ENCODE measurements around the gene NAA80. TPM values are rescaled to one million over a fixed set of nuclear protein-coding genes. Genes with fewer than 3 reads are reported as not detected.

NAA80 gene
- total RNA-seq, 2 donors from 2014 or later: 9.7 to 12.8 TPM

DNA sequence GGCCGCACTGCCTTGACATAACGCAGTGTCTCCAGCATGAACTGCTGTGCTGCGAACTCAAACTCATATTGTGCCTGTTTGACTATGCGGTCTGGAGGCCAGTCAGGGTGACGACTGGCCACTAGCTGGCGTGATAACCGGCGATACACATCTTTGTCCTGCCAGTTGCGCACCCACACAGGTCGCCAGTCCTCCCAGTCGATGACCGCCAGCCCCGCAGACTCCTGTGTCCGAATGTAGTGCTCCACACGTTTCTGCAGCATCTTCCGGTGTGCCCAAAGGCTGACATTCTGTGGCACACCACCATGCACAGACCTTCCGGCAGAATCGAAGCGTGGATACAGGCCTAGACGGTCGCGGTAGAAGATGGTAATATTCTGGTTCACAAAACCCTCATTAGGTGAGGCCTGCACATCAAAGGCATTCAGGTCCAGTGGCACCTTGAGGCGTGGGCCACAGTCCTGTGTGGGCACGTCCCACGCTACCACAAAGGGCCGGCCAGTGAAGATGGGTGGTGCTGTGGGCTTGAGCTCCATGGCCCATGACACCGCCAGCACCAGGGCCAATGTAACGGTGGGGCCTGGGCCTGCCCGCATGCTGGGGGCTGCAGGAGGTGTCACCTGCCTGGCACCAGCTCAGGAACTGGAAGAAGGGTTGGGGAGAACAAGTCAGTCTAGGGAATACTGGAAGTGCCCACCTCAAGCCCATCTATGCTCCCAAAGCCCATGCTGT lies 20.9 kb upstream of the NAA80 start:
- Histone ChIP-seq H3K4me1 (ENCODE audit: control insufficient read depth, insufficient read depth, low read length) (peaks cover 23% of the 10 kb centered on the region), H3K4me3 (ENCODE audit: low read length) (peak overlapping the region; percentile 100), H3K9me3 (ENCODE audit: control insufficient read depth, low read length) (no peaks in the 10 kb centered on the region), H3K36me3 (ENCODE audit: control insufficient read depth, insufficient read depth, low read length) (peaks cover 44% of the 10 kb centered on the region), H3K27me3 (ENCODE audit: control insufficient read depth, insufficient read depth, low read length, poor library complexity, severe bottlenecking) (no peaks in the 10 kb centered on the region), H3K27ac (ENCODE audit: low read depth, low read length) (no peak overlapping the region), H3K9ac (ENCODE audit: extremely low read depth, low read length, poor library complexity, severe bottlenecking) (peak overlapping the region; percentile 97)
- DNase-seq: peak; percentile 45
- Mint-ChIP-seq H3K9me3 (no peaks in the 10 kb centered on the region), H3K36me3 (ENCODE audit: low read depth) (peaks cover 44% of the 10 kb centered on the region), H3K27ac (no peak overlapping the region), H3K4me3 (peak overlapping the region; percentile 87), H3K27me3 (ENCODE audit: insufficient read depth) (no peaks in the 10 kb centered on the region), H3K4me1 (peaks cover 35% of the 10 kb centered on the region)
- WGBS, 2 experiments (ENCODE audit: insufficient coverage in 1 of 2, insufficient read length in 1 of 2): 90 to 94% methylated on average over 28 to 29 of the region's 29 CpGs
- TF ChIP-seq, protein P1, sequence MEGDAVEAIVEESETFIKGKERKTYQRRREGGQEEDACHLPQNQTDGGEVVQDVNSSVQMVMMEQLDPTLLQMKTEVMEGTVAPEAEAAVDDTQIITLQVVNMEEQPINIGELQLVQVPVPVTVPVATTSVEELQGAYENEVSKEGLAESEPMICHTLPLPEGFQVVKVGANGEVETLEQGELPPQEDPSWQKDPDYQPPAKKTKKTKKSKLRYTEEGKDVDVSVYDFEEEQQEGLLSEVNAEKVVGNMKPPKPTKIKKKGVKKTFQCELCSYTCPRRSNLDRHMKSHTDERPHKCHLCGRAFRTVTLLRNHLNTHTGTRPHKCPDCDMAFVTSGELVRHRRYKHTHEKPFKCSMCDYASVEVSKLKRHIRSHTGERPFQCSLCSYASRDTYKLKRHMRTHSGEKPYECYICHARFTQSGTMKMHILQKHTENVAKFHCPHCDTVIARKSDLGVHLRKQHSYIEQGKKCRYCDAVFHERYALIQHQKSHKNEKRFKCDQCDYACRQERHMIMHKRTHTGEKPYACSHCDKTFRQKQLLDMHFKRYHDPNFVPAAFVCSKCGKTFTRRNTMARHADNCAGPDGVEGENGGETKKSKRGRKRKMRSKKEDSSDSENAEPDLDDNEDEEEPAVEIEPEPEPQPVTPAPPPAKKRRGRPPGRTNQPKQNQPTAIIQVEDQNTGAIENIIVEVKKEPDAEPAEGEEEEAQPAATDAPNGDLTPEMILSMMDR (conservative IDR thresholded peaks at IDR 0.05): no peak

DNA sequence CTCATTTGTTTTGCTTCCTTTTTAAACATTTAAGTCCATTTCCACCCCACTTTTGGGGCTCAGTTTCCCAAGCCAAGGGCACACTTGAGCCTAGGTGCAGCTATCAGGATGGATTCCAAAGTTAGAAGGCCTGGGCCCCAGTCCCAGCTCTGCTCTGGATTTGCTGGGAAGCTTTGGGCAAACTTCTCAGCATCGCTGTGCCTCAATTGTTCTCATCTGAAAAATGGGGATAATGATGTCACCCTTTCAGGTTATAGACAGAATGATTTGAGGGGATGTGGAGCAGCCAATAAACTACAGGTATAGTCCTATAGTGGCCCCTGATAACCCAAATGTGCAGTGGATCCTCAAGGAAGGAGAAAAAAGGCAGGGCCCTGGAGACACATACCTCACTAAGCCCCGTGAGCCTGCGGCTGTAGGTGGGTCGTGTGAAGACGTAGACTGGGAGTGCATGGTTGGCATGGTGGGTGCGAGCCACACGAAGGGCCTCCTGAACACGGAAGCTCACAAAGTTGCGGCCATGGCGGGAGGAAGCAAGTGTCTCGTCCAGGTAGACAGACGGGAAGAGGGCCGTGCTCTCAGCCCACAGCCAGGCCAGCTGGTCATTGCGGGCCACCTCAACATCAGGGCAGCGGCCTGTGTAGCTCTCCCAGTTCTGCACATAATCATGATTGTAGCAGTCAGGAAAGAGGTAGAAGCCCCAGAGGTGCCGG lies 20.1 kb upstream of the NAA80 start:
- no peaks in the 10 kb centered on the region for H3K27me3 Mint-ChIP-seq (ENCODE audit: insufficient read depth)
- H3K36me3 ChIP-seq (ENCODE audit: control insufficient read depth, insufficient read depth, low read length): peaks cover 40% of the 10 kb centered on the region
- H3K27ac ChIP-seq (ENCODE audit: low read depth, low read length): no peak overlapping the region
- no peaks in the 10 kb centered on the region for H3K27me3 ChIP-seq (ENCODE audit: control insufficient read depth, insufficient read depth, low read length, poor library complexity, severe bottlenecking)
- TF ChIP-seq, protein P1 (conservative IDR thresholded peaks at IDR 0.05): no peak
- peaks cover 49% of the 10 kb centered on the region for H3K36me3 Mint-ChIP-seq (ENCODE audit: low read depth)
- H3K9me3 Mint-ChIP-seq: no peaks in the 10 kb centered on the region
- H3K4me1 Mint-ChIP-seq: peaks cover 31% of the 10 kb centered on the region
- H3K4me3 Mint-ChIP-seq: peak overlapping the region; percentile 87
- peaks cover 21% of the 10 kb centered on the region for H3K4me1 ChIP-seq (ENCODE audit: control insufficient read depth, insufficient read depth, low read length)
- peak overlapping the region; percentile 56 for H3K4me3 ChIP-seq (ENCODE audit: low read length)
- H3K9me3 ChIP-seq (ENCODE audit: control insufficient read depth, low read length): no peaks in the 10 kb centered on the region
- H3K9ac ChIP-seq (ENCODE audit: extremely low read depth, low read length, poor library complexity, severe bottlenecking): no peak overlapping the region
- WGBS, 2 experiments (ENCODE audit: insufficient coverage in 1 of 2, insufficient read length in 1 of 2): 96 to 99% methylated on average over 13 to 16 of the region's 16 CpGs
- DNase-seq: no peak
- H3K27ac Mint-ChIP-seq: no peak overlapping the region

DNA sequence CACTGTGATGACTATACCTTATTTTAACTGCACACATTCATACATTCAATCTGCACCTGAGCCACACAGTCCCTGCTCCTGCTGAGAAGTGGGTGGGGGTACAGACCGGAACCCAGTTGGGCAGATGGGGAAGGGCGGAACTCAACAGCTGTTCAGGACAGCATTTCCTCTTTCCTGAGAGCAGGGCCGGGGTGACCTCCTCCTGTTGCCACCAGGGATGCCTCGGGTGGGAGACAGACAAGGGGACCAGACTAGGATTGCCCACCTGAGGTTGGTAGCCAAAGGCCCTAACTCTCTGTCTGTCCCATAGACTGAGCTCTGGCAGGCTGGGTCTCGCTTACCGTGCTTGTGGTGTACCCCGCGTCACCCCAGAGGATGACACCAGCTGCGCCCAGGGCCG lies 19.4 kb upstream of the NAA80 start:
- Histone ChIP-seq H3K27me3 (ENCODE audit: control insufficient read depth, insufficient read depth, low read length, poor library complexity, severe bottlenecking) (no peaks in the 10 kb centered on the region), H3K4me3 (ENCODE audit: low read length) (peak overlapping the region; percentile 56), H3K9ac (ENCODE audit: extremely low read depth, low read length, poor library complexity, severe bottlenecking) (no peak overlapping the region), H3K9me3 (ENCODE audit: control insufficient read depth, low read length) (no peaks in the 10 kb centered on the region), H3K27ac (ENCODE audit: low read depth, low read length) (no peak overlapping the region), H3K4me1 (ENCODE audit: control insufficient read depth, insufficient read depth, low read length) (peaks cover 17% of the 10 kb centered on the region), H3K36me3 (ENCODE audit: control insufficient read depth, insufficient read depth, low read length) (peaks cover 35% of the 10 kb centered on the region)
- Mint-ChIP-seq H3K36me3 (ENCODE audit: low read depth) (peaks cover 56% of the 10 kb centered on the region), H3K9me3 (peaks cover 6% of the 10 kb centered on the region), H3K4me3 (peak overlapping the region; percentile 87), H3K27me3 (ENCODE audit: insufficient read depth) (no peaks in the 10 kb centered on the region), H3K27ac (no peak overlapping the region), H3K4me1 (peaks cover 25% of the 10 kb centered on the region)
- WGBS, 2 experiments (ENCODE audit: insufficient coverage in 1 of 2, insufficient read length in 1 of 2): 93 to 98% methylated on average over 9 to 10 of the region's 10 CpGs
- TF ChIP-seq, protein P1 (conservative IDR thresholded peaks at IDR 0.05): no peak
- DNase-seq: no peak

All from endodermal cell (in vitro differentiated cells).